ENCODE measurements around the gene SPINDOC.
"Not testable (repeated sequence)": the region's sequence is repeated elsewhere in the genome, so short reads cannot be mapped to it uniquely, and the experiment has no call there.

The SPINDOC gene

GRCh38 chr11:63862923-63863322 lies 49.7 kb downstream of the SPINDOC start:
- TF ChIP-seq CTCF (IDR thresholded peaks at IDR 0.05; ENCODE audit: extremely low read depth, missing control alignments), result no peak
- no peak for DNase-seq (ENCODE audit: low spot score)

- DNase-seq (ENCODE audit: low spot score), result not testable (repeated sequence)
Measured at GRCh38 chr11:63863620-63864019, 50.4 kb downstream of the SPINDOC start.

- peak; percentile 80 for DNase-seq (ENCODE audit: low spot score)
- no peak for TF ChIP-seq CTCF (IDR thresholded peaks at IDR 0.05; ENCODE audit: extremely low read depth, missing control alignments)
Measured at GRCh38 chr11:63866211-63866610, 53.0 kb downstream of the SPINDOC start.

- DNase-seq (ENCODE audit: low spot score), result no peak
- no peak for TF ChIP-seq CTCF (IDR thresholded peaks at IDR 0.05; ENCODE audit: extremely low read depth, missing control alignments)
Measured at GRCh38 chr11:63867511-63867910, 54.3 kb downstream of the SPINDOC start.

GRCh38 chr11:63868399-63869064 lies 55.3 kb downstream of the SPINDOC start:
- DNase-seq (ENCODE audit: low spot score), result no peak
- TF ChIP-seq CTCF (IDR thresholded peaks at IDR 0.05; ENCODE audit: extremely low read depth, missing control alignments), result no peak

- no peak for DNase-seq (ENCODE audit: low spot score)
- no peak for TF ChIP-seq CTCF (IDR thresholded peaks at IDR 0.05; ENCODE audit: extremely low read depth, missing control alignments)
Measured at GRCh38 chr11:63869171-63869591, 55.9 kb downstream of the SPINDOC start.

- no peak for TF ChIP-seq CTCF (IDR thresholded peaks at IDR 0.05; ENCODE audit: extremely low read depth, missing control alignments)
- DNase-seq (ENCODE audit: low spot score), result no peak
Measured at GRCh38 chr11:63869683-63870082, 56.4 kb downstream of the SPINDOC start.
